Liver (tissue), 9 donors: ENCODE results near the gene MEX3C. TPM values are rescaled to one million over a fixed set of nuclear protein-coding genes. Genes with fewer than 3 reads are reported as not detected.
A peak's percentile ranks its signal among the peaks of the same experiment; 100 is the strongest.

ENCODE experiments used
- DNase-seq: peaks from one replicate; pipeline ENCODE4 v3.0.0-alpha.2; 2017; ENCODE audit warnings: low spot score
- H3K27ac ChIP-seq, 2 donors: one replicate each; pipeline ENCODE4 v1.7.0; 2013; ENCODE audit warnings: inconsistent platforms in 2 of 2, low read length in 2 of 2, control low read depth in 1 of 2, low read depth in 1 of 2, mild to moderate bottlenecking in 1 of 2
- H3K27me3 ChIP-seq, 4 donors: one replicate each; pipeline versions ENCODE4 v1.6.1 to v1.7.0; 2013; ENCODE audit warnings: low read length in 3 of 4, inconsistent platforms in 1 of 4, mild to moderate bottlenecking in 1 of 4, moderate library complexity in 1 of 4; ENCODE audit not compliant: control insufficient read depth in 4 of 4, insufficient read depth in 4 of 4
- H3K36me3 ChIP-seq, 4 donors: one replicate each; pipeline versions ENCODE4 v1.6.1 to v1.7.0; 2013; ENCODE audit warnings: low read length in 3 of 4, mild to moderate bottlenecking in 3 of 4, low read depth in 1 of 4, moderate library complexity in 1 of 4; ENCODE audit not compliant: control insufficient read depth in 4 of 4, insufficient read depth in 3 of 4
- H3K4me1 ChIP-seq, 4 donors: one replicate each; pipeline versions ENCODE4 v1.6.1 to v1.7.0; 2013; ENCODE audit warnings: low read length in 3 of 4, mild to moderate bottlenecking in 3 of 4, moderate library complexity in 1 of 4; ENCODE audit not compliant: control insufficient read depth in 4 of 4, insufficient read depth in 4 of 4
- H3K4me3 ChIP-seq, 3 donors: one replicate each; pipeline versions ENCODE4 v1.6.1 to v1.7.0; 2013; ENCODE audit warnings: low read length in 3 of 3, control low read depth in 1 of 3, low read depth in 1 of 3, mild to moderate bottlenecking in 1 of 3
- H3K9ac ChIP-seq, 2 donors: one replicate each; pipeline ENCODE4 v1.7.0; 2013; ENCODE audit warnings: low read length in 2 of 2, mild to moderate bottlenecking in 2 of 2, moderate library complexity in 2 of 2, control low read depth in 1 of 2, low read depth in 1 of 2
- H3K9me3 ChIP-seq, 4 donors: one replicate each; pipeline versions ENCODE4 v1.6.1 to v1.7.0; 2013; ENCODE audit warnings: low read length in 3 of 4; ENCODE audit not compliant: control insufficient read depth in 4 of 4
- EGR1 ChIP-seq, 2 donors: IDR thresholded peaks; 2 replicates each; pipeline ENCODE4 v1.6.1; 2016 to 2018; ENCODE audit warnings: antibody characterized with exemption in 2 of 2, low read depth in 2 of 2
- FOXA1 ChIP-seq: IDR thresholded peaks from 2 replicates; pipeline ENCODE4 v1.6.1; 2016; ENCODE audit warnings: antibody characterized with exemption
- FOXA2 ChIP-seq: IDR thresholded peaks from 2 replicates; pipeline ENCODE4 v1.6.1; 2016; ENCODE audit warnings: antibody characterized with exemption
- GABPA ChIP-seq, 2 donors: IDR thresholded peaks in 1 of 2; conservative IDR thresholded peaks in 1 of 2; 2 replicates each; pipeline ENCODE4 v1.6.1; 2016; ENCODE audit warnings: antibody characterized with exemption in 2 of 2, mild to moderate bottlenecking in 1 of 2, moderate library complexity in 1 of 2
- HNF4A ChIP-seq, 2 donors: conservative IDR thresholded peaks; 2 replicates each; pipeline ENCODE4 v1.6.1; 2016; ENCODE audit warnings: antibody characterized with exemption in 2 of 2, mild to moderate bottlenecking in 2 of 2
- HNF4G ChIP-seq: IDR thresholded peaks from 2 replicates; pipeline ENCODE4 v1.6.1; 2016; ENCODE audit warnings: antibody characterized with exemption
- JUND ChIP-seq, 2 donors: IDR thresholded peaks; 2 replicates each; pipeline ENCODE4 v1.6.1; 2016; ENCODE audit warnings: antibody characterized with exemption in 2 of 2
- MAX ChIP-seq: IDR thresholded peaks from 2 replicates; pipeline ENCODE4 v1.6.1; 2016; ENCODE audit warnings: antibody characterized with exemption
- NR2F2 ChIP-seq: IDR thresholded peaks from 2 replicates; pipeline ENCODE4 v1.6.1; 2016; ENCODE audit warnings: antibody characterized with exemption
- RAD21 ChIP-seq, 2 donors: IDR thresholded peaks; 2 replicates each; pipeline ENCODE4 v1.6.1; 2016; ENCODE audit warnings: antibody characterized with exemption in 2 of 2, mild to moderate bottlenecking in 2 of 2
- RXRA ChIP-seq, 2 donors: IDR thresholded peaks; 2 replicates each; pipeline ENCODE4 v1.6.1; 2017 to 2018; ENCODE audit warnings: antibody characterized with exemption in 2 of 2, mild to moderate bottlenecking in 1 of 2
- SP1 ChIP-seq: IDR thresholded peaks from 2 replicates; pipeline ENCODE4 v1.6.1; 2018; ENCODE audit warnings: antibody characterized with exemption, mild to moderate bottlenecking
- TAF1 ChIP-seq: conservative IDR thresholded peaks from 2 replicates; pipeline ENCODE4 v1.6.1; 2016; ENCODE audit warnings: antibody characterized with exemption, mild to moderate bottlenecking
- YY1 ChIP-seq: IDR thresholded peaks from 2 replicates; pipeline ENCODE4 v1.6.1; 2016; ENCODE audit warnings: antibody characterized with exemption, mild to moderate bottlenecking
- ZBTB33 ChIP-seq: IDR thresholded peaks from 2 replicates; pipeline ENCODE4 v1.6.1; 2016; ENCODE audit warnings: antibody characterized with exemption
- WGBS: extraction: QIAGEN DNeasy Blood & Tissue Kit; methylation state at CpG from one replicate; pipeline ENCODE4 v1.1.7; 2013; 5-methylcytosine and 5-hydroxymethylcytosine counted together
- polyA plus RNA-seq, 2 donors: library from polyadenylated mRNA; stranded (reverse) in 1 of 2; unstranded in 1 of 2; fragments of 200-250 nt in 1 of 2; fragments of >200 nt in 1 of 2; fragmentation: Nextera tagmentation in 1 of 2; extraction: Ambion mirVana in 1 of 2; gene quantifications; one replicate each; pipeline versions ENCODE4 v1.2.1 to v1.2.3, GENCODE V29; 2013 to 2015
- total RNA-seq, 2 donors: library from RNA; depleted of rRNA; stranded (reverse); fragments of >200 nt; gene quantifications; one replicate each; pipeline ENCODE4 v1.2.3, GENCODE V29; 2014
- TF ChIP-seq, protein P1 (sequence below): IDR thresholded peaks from 2 replicates; pipeline ENCODE4 v1.6.1; 2016; ENCODE audit warnings: antibody characterized with exemption
- TF ChIP-seq, protein P2 (sequence below): fragments of 150-350 bp; IDR thresholded peaks from 2 replicates; pipeline ENCODE4 v1.5.1; 2017; ENCODE audit warnings: improper control_type of control experiment, low read depth, low read length; ENCODE audit not compliant: missing input control
- TF ChIP-seq, protein P3 (sequence below): IDR thresholded peaks from 2 replicates; pipeline ENCODE4 v1.6.1; 2016; ENCODE audit warnings: antibody characterized with exemption, mild to moderate bottlenecking
- donor health status: healthy.
- donor health status: healthy.
- donor health status: healthy.
- donor health status: healthy.
- donor health status: healthy.

MEX3C gene
- total and polyA plus RNA-seq, 4 donors = 2.7 to 16.1 (median 8.6) TPM

DNA sequence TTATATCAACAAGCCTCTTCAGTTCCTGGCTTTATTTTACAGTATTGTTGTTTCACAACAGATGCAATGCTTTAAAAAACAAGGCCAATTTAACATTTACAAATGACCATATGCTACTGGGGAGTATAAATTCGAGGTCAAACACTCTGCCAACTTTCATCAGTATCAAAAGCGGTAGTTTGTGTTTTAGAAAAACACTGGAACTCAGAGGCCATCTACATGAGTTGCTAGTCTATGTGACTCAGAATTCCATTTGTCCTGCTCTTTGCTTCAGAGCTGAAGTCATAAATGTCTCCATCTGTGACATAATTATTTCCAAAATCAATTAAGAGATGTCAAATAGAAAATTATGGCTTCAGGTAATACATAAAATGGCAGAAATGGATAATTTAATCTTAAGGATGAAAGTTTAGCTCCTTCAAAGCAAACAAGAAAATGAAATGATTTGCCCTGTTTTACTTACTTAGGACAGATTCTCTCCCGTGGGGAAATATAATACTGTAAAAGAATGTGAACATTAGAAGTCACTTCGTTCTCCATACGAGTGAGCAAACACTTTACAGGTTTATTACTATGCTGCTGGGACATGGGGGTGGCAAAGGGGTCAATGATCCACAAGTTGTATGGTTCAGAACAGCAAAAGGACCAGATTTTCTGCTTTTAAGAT is 3.7 kb downstream of the MEX3C start:
- Histone ChIP-seq H3K36me3 (no peaks in the 10 kb centered on the region), H3K27ac (peak overlapping the region in 1 of 2 donors; percentile 24), H3K9ac (peak overlapping the region in 1 of 2 donors; percentile 38), H3K9me3 (no peaks in the 10 kb centered on the region), H3K27me3 (no peaks in the 10 kb centered on the region), H3K4me3 (no peak overlapping the region), H3K4me1 (peaks cover 1 to 32% (median 19%) of the 10 kb centered on the region in 4 donors)
- TF ChIP-seq HNF4A (conservative IDR thresholded peaks at IDR 0.05) = no peak
- TF ChIP-seq YY1 = no peak
- TF ChIP-seq MAX = no peak
- TF ChIP-seq RXRA (IDR thresholded peaks at IDR 0.05) = no peak
- TF ChIP-seq GABPA (IDR thresholded peaks at IDR 0.05 in 1 of 2, conservative IDR thresholded peaks at IDR 0.05 in 1 of 2) = no peak
- no peak for TF ChIP-seq FOXA1
- TF ChIP-seq, protein P1, sequence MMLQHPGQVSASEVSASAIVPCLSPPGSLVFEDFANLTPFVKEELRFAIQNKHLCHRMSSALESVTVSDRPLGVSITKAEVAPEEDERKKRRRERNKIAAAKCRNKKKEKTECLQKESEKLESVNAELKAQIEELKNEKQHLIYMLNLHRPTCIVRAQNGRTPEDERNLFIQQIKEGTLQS = no peak
- no peak for TF ChIP-seq JUND (IDR thresholded peaks at IDR 0.05)
- TF ChIP-seq NR2F2 = no peak
- TF ChIP-seq ZBTB33 = no peak
- TF ChIP-seq, protein P2, sequence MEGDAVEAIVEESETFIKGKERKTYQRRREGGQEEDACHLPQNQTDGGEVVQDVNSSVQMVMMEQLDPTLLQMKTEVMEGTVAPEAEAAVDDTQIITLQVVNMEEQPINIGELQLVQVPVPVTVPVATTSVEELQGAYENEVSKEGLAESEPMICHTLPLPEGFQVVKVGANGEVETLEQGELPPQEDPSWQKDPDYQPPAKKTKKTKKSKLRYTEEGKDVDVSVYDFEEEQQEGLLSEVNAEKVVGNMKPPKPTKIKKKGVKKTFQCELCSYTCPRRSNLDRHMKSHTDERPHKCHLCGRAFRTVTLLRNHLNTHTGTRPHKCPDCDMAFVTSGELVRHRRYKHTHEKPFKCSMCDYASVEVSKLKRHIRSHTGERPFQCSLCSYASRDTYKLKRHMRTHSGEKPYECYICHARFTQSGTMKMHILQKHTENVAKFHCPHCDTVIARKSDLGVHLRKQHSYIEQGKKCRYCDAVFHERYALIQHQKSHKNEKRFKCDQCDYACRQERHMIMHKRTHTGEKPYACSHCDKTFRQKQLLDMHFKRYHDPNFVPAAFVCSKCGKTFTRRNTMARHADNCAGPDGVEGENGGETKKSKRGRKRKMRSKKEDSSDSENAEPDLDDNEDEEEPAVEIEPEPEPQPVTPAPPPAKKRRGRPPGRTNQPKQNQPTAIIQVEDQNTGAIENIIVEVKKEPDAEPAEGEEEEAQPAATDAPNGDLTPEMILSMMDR = no peak
- TF ChIP-seq TAF1 = no peak
- no peak for TF ChIP-seq RAD21 (IDR thresholded peaks at IDR 0.05)
- TF ChIP-seq EGR1 (IDR thresholded peaks at IDR 0.05; ENCODE audit: low read depth in 2 of 2) = no peak
- TF ChIP-seq, protein P3, sequence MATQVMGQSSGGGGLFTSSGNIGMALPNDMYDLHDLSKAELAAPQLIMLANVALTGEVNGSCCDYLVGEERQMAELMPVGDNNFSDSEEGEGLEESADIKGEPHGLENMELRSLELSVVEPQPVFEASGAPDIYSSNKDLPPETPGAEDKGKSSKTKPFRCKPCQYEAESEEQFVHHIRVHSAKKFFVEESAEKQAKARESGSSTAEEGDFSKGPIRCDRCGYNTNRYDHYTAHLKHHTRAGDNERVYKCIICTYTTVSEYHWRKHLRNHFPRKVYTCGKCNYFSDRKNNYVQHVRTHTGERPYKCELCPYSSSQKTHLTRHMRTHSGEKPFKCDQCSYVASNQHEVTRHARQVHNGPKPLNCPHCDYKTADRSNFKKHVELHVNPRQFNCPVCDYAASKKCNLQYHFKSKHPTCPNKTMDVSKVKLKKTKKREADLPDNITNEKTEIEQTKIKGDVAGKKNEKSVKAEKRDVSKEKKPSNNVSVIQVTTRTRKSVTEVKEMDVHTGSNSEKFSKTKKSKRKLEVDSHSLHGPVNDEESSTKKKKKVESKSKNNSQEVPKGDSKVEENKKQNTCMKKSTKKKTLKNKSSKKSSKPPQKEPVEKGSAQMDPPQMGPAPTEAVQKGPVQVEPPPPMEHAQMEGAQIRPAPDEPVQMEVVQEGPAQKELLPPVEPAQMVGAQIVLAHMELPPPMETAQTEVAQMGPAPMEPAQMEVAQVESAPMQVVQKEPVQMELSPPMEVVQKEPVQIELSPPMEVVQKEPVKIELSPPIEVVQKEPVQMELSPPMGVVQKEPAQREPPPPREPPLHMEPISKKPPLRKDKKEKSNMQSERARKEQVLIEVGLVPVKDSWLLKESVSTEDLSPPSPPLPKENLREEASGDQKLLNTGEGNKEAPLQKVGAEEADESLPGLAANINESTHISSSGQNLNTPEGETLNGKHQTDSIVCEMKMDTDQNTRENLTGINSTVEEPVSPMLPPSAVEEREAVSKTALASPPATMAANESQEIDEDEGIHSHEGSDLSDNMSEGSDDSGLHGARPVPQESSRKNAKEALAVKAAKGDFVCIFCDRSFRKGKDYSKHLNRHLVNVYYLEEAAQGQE = no peak
- no peak for TF ChIP-seq SP1
- TF ChIP-seq FOXA2 = no peak
- no peak for TF ChIP-seq HNF4G
- WGBS = 42% methylated on average over 5 of the region's 5 CpGs
- no peak for DNase-seq
